Endothelial cell of umbilical vein (primary cell): Measurements from ENCODE around the gene WIF1. TPM values are rescaled to one million over a fixed set of nuclear protein-coding genes. Genes with fewer than 3 reads are reported as not detected.

Experiments
- BruUV-seq: library from RNA; stranded (reverse); fragments of 400-500 nt; replicated peaks from 2 replicates; lab custom pipeline; 2021; lab: Mats Ljungman, UMichigan
- CTCF ChIA-PET: fragments of 300-600, 350-600 bp; sonication (Branson Sonifier 250); formaldehyde crosslinking; loops from one replicate; lab custom pipeline; 2021; ENCODE audit warnings: antibody characterized with exemption, inconsistent platforms; lab: Charles Lee
- POLR2A ChIA-PET: fragments of 300-600, 350-600 bp; sonication (Branson Sonifier 250); formaldehyde crosslinking; loops from one replicate; lab custom pipeline; 2021; ENCODE audit warnings: antibody characterized with exemption, inconsistent platforms; lab: Charles Lee
- DNase-seq: peaks from one replicate; pipeline ENCODE4 v3.0.0-alpha.2; 2011; ENCODE audit warnings: low read depth, low spot score
- FAIRE-seq: peaks from 2 replicates; lab custom pipeline; 2011; peaks lifted over from hg19 to GRCh38; lab: Jason Lieb, UNC
- H2AFZ ChIP-seq: 2 replicates; pipeline ENCODE4 v1.6.0; 2012; ENCODE audit warnings: low read depth, low read length, control low read depth, inconsistent platforms
- H3K27ac ChIP-seq: 2 replicates; pipeline ENCODE4 v1.5.1; 2011; ENCODE audit warnings: low read depth, mild to moderate bottlenecking, control low read depth, low read length, moderate library complexity; ENCODE audit not compliant: insufficient read depth
- H3K27me3 ChIP-seq, 2 experiments: 2 replicates each; pipeline versions ENCODE4 v1.6.0 to v1.6.1; 2011; ENCODE audit warnings: low read length in 2 of 2, mixed read lengths in 1 of 2; ENCODE audit not compliant: control insufficient read depth in 2 of 2, insufficient read depth in 2 of 2
- H3K36me3 ChIP-seq, 2 experiments: 2 replicates in 1 of 2; 3 replicates in 1 of 2; pipeline ENCODE4 v1.5.1; 2011; ENCODE audit warnings: low read length in 2 of 2, mild to moderate bottlenecking in 1 of 2, moderate library complexity in 1 of 2; ENCODE audit not compliant: control insufficient read depth in 2 of 2, insufficient read depth in 2 of 2; ENCODE audit errors: extremely low read depth in 1 of 2
- H3K4me1 ChIP-seq: 3 replicates; pipeline ENCODE4 v1.5.1; 2011; ENCODE audit warnings: mild to moderate bottlenecking, low read length; ENCODE audit not compliant: control insufficient read depth, insufficient read depth; ENCODE audit errors: extremely low read depth
- H3K4me2 ChIP-seq: 2 replicates; pipeline ENCODE4 v1.6.1; 2011; ENCODE audit warnings: low read length, control low read depth, mixed read lengths; ENCODE audit not compliant: insufficient read depth
- H3K4me3 ChIP-seq, 3 experiments: fragments of 200-600 bp in 1 of 3; sonication (generic), shearing (Covaris generic) in 1 of 3; replicated peaks in 1 of 3; 2 replicates each; pipeline ENCODE4 v1.5.1; 2011 to 2016; ENCODE audit warnings: control low read depth in 3 of 3, low read length in 3 of 3, mild to moderate bottlenecking in 2 of 3, inconsistent platforms in 1 of 3, low read depth in 1 of 3, moderate library complexity in 1 of 3; ENCODE audit not compliant: insufficient read depth in 1 of 3
- H3K79me2 ChIP-seq: 2 replicates; pipeline ENCODE4 v1.6.0; 2012; ENCODE audit warnings: low read length, inconsistent platforms; ENCODE audit not compliant: control insufficient read depth, insufficient read depth
- H3K9ac ChIP-seq: replicated peaks from 2 replicates; pipeline ENCODE3; 2011; ENCODE audit warnings: low read length, control low read depth; ENCODE audit not compliant: insufficient read depth; ENCODE audit errors: extremely low read depth
- H3K9me1 ChIP-seq: replicated peaks from 3 replicates; pipeline ENCODE4 v1.6.0; 2011; ENCODE audit warnings: mild to moderate bottlenecking, low read length; ENCODE audit not compliant: control insufficient read depth, insufficient read depth; ENCODE audit errors: extremely low read depth
- H3K9me3 ChIP-seq: replicated peaks from 2 replicates; pipeline ENCODE4 v1.5.1; 2012; ENCODE audit warnings: low read length, inconsistent platforms; ENCODE audit not compliant: control insufficient read depth, insufficient read depth
- H4K20me1 ChIP-seq: replicated peaks from 2 replicates; pipeline ENCODE3; 2011; ENCODE audit warnings: mild to moderate bottlenecking, low read length; ENCODE audit not compliant: control insufficient read depth, insufficient read depth; ENCODE audit errors: extremely low read depth
- CTCF ChIP-seq, 2 donors: IDR thresholded peaks; 1 replicate in 1 of 2; 2 replicates in 1 of 2; pipeline ENCODE4 v1.5.1; 2011; ENCODE audit warnings: low read length in 2 of 2, mild to moderate bottlenecking in 2 of 2, moderate library complexity in 2 of 2, control low read depth in 1 of 2, inconsistent platforms in 1 of 2, low read depth in 1 of 2; ENCODE audit not compliant: insufficient read depth in 1 of 2; ENCODE audit errors: extremely low read depth in 1 of 2
- EZH2 ChIP-seq: IDR thresholded peaks from 2 replicates; pipeline ENCODE4 v1.6.1; 2012; ENCODE audit warnings: borderline replicate concordance, low read depth, mild to moderate bottlenecking, moderate library complexity, low read length, inconsistent platforms; ENCODE audit not compliant: severe bottlenecking
- FOS ChIP-seq: IDR thresholded peaks from 2 replicates; pipeline ENCODE4 v1.6.1; 2011; ENCODE audit warnings: mild to moderate bottlenecking, low read length, moderate library complexity, borderline replicate concordance; ENCODE audit not compliant: insufficient read depth
- GATA2 ChIP-seq: IDR thresholded peaks from 2 replicates; pipeline ENCODE4 v1.7.0; 2011; ENCODE audit warnings: low read depth, mild to moderate bottlenecking, moderate library complexity, mixed read lengths, low read length; ENCODE audit not compliant: insufficient read length, insufficient read depth
- JUN ChIP-seq: IDR thresholded peaks from 2 replicates; pipeline ENCODE4 v1.6.1; 2011; ENCODE audit warnings: borderline replicate concordance, low read depth; ENCODE audit not compliant: insufficient read length, insufficient read depth
- MYC ChIP-seq: IDR thresholded peaks from one replicate; pipeline ENCODE4 v1.6.1; 2011; ENCODE audit warnings: mild to moderate bottlenecking, low read depth, low read length
- POLR2A ChIP-seq: IDR thresholded peaks from 2 replicates; pipeline ENCODE4 v1.6.1; 2012; ENCODE audit warnings: low read depth, mild to moderate bottlenecking, control low read depth, low read length
- POLR2AphosphoS5 ChIP-seq: IDR thresholded peaks from 2 replicates; pipeline ENCODE4 v1.6.1; 2012; ENCODE audit warnings: low read depth, mild to moderate bottlenecking, control low read depth, low read length, moderate library complexity; ENCODE audit not compliant: insufficient read depth
- dilution Hi-C: fragments of 300-500 bp; cut with MboI; formaldehyde crosslinking; loops from one replicate; pipeline ENCODE4 v1.15.0; 2019; ENCODE audit warnings: low sequenced_read_pairs; ENCODE audit not compliant: extremely low pct_ligation_motif_present
- intact Hi-C: fragments of 100-400 bp; cut with micrococcal nuclease; formaldehyde crosslinking; loops from one replicate; pipeline ENCODE4 v1.10.0; 2022
- polyA plus RNA-seq, 4 experiments: library from polyadenylated mRNA; depleted of rRNA in 3 of 4; stranded (reverse) in 3 of 4; unstranded in 1 of 4; fragments of >200 nt; gene quantifications; 2 replicates each; pipeline versions ENCODE4 v1.2.1 to v1.2.3, GENCODE V29; 2011 to 2012; ENCODE audit warnings: missing spikeins in 1 of 4
- total RNA-seq: library from RNA; stranded (reverse); gene quantifications from 2 replicates; pipeline ENCODE4 v1.2.3, GENCODE V29; 2021
- TF ChIP-seq, protein P1 (sequence below): IDR thresholded peaks from 2 replicates; pipeline ENCODE4 v1.6.1; 2011; ENCODE audit not compliant: insufficient read depth, insufficient read length

WIF1 gene
- total and polyA plus RNA-seq, 2 donors (not counting 3 experiments of a cell fraction or from before 2014, with no cell fraction given): not detected

- Histone ChIP-seq H3K79me2 (no peaks in the 10 kb centered on the region), H3K9me3 (no peaks in the 10 kb centered on the region), H2AFZ (no peak overlapping the region), H3K9ac (no peak overlapping the region), H3K27ac (no peak overlapping the region), H3K4me1 (peaks cover 3% of the 10 kb centered on the region), H3K4me2 (no peak overlapping the region), H3K4me3 (no peak overlapping the region), H3K36me3 (no peaks in the 10 kb centered on the region), H3K9me1 (no peaks in the 10 kb centered on the region), H4K20me1 (no peaks in the 10 kb centered on the region), H3K27me3 (peaks cover 8 to 10% of the 10 kb centered on the region in 2 experiments)
- CTCF ChIA-PET: interaction anchor here (0.6 to 1.6 kb wide), 3 partner anchors 8 to 297 kb away, joined by 3 to 6 read pairs (median 3); no protein-coding TSS in a partner anchor
- DNase-seq: no peak
- TF ChIP-seq FOS: no peak
- dilution Hi-C loops (no loop called here), intact Hi-C loops (no loop called here)
- BruUV-seq: no TSS peak
- FAIRE-seq: no peak
- POLR2A ChIA-PET: no interaction called here
These were observed 22.7 kb downstream of the WIF1 start for GRCh38 chr12:65098364-65098763.

- ChIA-PET CTCF (interaction anchor here (1.5 kb wide), 1 partner anchor 30 kb away, joined by 3 read pairs; no protein-coding TSS in a partner anchor), POLR2A (no interaction called here)
- Histone ChIP-seq H3K4me2 (no peak overlapping the region), H3K4me3 (no peak overlapping the region), H3K9me3 (no peaks in the 10 kb centered on the region), H3K79me2 (no peaks in the 10 kb centered on the region), H3K27ac (no peak overlapping the region), H3K9ac (no peak overlapping the region), H3K4me1 (peaks cover 3% of the 10 kb centered on the region), H4K20me1 (no peaks in the 10 kb centered on the region), H2AFZ (no peak overlapping the region), H3K36me3 (no peaks in the 10 kb centered on the region), H3K27me3 (peaks cover 10 to 27% of the 10 kb centered on the region in 2 experiments), H3K9me1 (no peaks in the 10 kb centered on the region)
- dilution Hi-C loops (no loop called here), intact Hi-C loops (no loop called here)
- no peak for TF ChIP-seq JUN
- no peak for TF ChIP-seq MYC
- no peak for TF ChIP-seq CTCF (IDR thresholded peaks at IDR 0.05; ENCODE audit: extremely low read depth in 1 of 2, insufficient read depth in 1 of 2, low read depth in 1 of 2, low read length in 2 of 2)
- no peak for TF ChIP-seq FOS
- no peak for TF ChIP-seq POLR2AphosphoS5
- TF ChIP-seq GATA2: no peak
- no peak for TF ChIP-seq EZH2
- TF ChIP-seq POLR2A: no peak
- TF ChIP-seq, protein P1, sequence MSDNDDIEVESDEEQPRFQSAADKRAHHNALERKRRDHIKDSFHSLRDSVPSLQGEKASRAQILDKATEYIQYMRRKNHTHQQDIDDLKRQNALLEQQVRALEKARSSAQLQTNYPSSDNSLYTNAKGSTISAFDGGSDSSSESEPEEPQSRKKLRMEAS: no peak
- DNase-seq: no peak
- no peak for FAIRE-seq
- BruUV-seq: no TSS peak
These were observed 26.4 kb downstream of the WIF1 start for GRCh38 chr12:65094722-65095121.
